UCSD-AML1 (cell line): Measurements from ENCODE around the gene GPRC5B.

ENCODE experiments used
- DNase-seq: peaks from one replicate; lab custom pipeline; 2025; ENCODE audit not compliant: unreplicated experiment; lab: John Stamatoyannopoulos, UW

Gene GPRC5B

GRCh38 chr16:19884611-19885450 is at the start of gene GPRC5B:
Gene GPRC5B, minus strand, starts transcription at chr16:19884848. Its CDS starts 12,003 bp downstream, at chr16:19872845.
- DNase-seq: peak; percentile 43

- no peak for DNase-seq
Observed at GRCh38 chr16:19933740-19934139, 49.1 kb upstream of the GPRC5B start.

GRCh38 chr16:19929062-19929511 is 44.4 kb upstream of the GPRC5B start:
- no peak for DNase-seq

GRCh38 chr16:19928432-19928831 is 43.8 kb upstream of the GPRC5B start:
- no peak for DNase-seq

- DNase-seq: no peak
Observed at GRCh38 chr16:19926449-19927390, 42.1 kb upstream of the GPRC5B start.

- DNase-seq: no peak
Observed at GRCh38 chr16:19923396-19923795, 38.7 kb upstream of the GPRC5B start.

GRCh38 chr16:19919142-19919541 is 34.5 kb upstream of the GPRC5B start:
- no peak for DNase-seq

- no peak for DNase-seq
Observed at GRCh38 chr16:19916064-19916463, 31.4 kb upstream of the GPRC5B start.

GRCh38 chr16:19914877-19915276 is 30.2 kb upstream of the GPRC5B start:
- DNase-seq: no peak

GRCh38 chr16:19913340-19913645 is 28.6 kb upstream of the GPRC5B start:
- DNase-seq: no peak

GRCh38 chr16:19912455-19913339 is 28.0 kb upstream of the GPRC5B start:
- DNase-seq: no peak

- no peak for DNase-seq
Observed at GRCh38 chr16:19911747-19912454, 27.3 kb upstream of the GPRC5B start.

GRCh38 chr16:19911204-19911603 is 26.6 kb upstream of the GPRC5B start:
- DNase-seq: no peak

- DNase-seq: no peak
Observed at GRCh38 chr16:19909750-19910322, 25.2 kb upstream of the GPRC5B start.

GRCh38 chr16:19908921-19909320 is 24.3 kb upstream of the GPRC5B start:
- no peak for DNase-seq

GRCh38 chr16:19907161-19907992 is 22.7 kb upstream of the GPRC5B start:
- DNase-seq: peak; percentile 72

- DNase-seq: no peak
Observed at GRCh38 chr16:19901164-19901563, 16.5 kb upstream of the GPRC5B start.

GRCh38 chr16:19899605-19899955 is 14.9 kb upstream of the GPRC5B start:
- no peak for DNase-seq

GRCh38 chr16:19898924-19899604 is 14.4 kb upstream of the GPRC5B start:
- DNase-seq: no peak
